Skeletal muscle tissue (tissue), 4 donors: Measurements from ENCODE around the gene AARSD1. TPM values are rescaled to one million over a fixed set of nuclear protein-coding genes. Genes with fewer than 3 reads are reported as not detected.
A peak's percentile ranks its signal among the peaks of the same experiment; 100 is the strongest.
"Not testable (repeated sequence)": the region's sequence is repeated elsewhere in the genome, so short reads cannot be mapped to it uniquely, and the experiment has no call there.

Experiments used
- H3K27ac ChIP-seq: one replicate; pipeline ENCODE4 v1.7.0; 2013; ENCODE audit warnings: mild to moderate bottlenecking, low read depth, low read length, inconsistent platforms
- H3K27me3 ChIP-seq, 3 donors: one replicate each; pipeline ENCODE4 v1.7.0; 2013; ENCODE audit warnings: low read length in 3 of 3; ENCODE audit not compliant: control insufficient read depth in 3 of 3, insufficient read depth in 3 of 3
- H3K36me3 ChIP-seq, 3 donors: one replicate each; pipeline ENCODE4 v1.7.0; 2013; ENCODE audit warnings: low read length in 3 of 3; ENCODE audit not compliant: control insufficient read depth in 3 of 3, insufficient read depth in 3 of 3
- H3K4me1 ChIP-seq, 3 donors: one replicate each; pipeline ENCODE4 v1.7.0; 2013; ENCODE audit warnings: low read length in 3 of 3, mild to moderate bottlenecking in 3 of 3; ENCODE audit not compliant: control insufficient read depth in 3 of 3, insufficient read depth in 3 of 3
- H3K4me3 ChIP-seq, 3 donors: one replicate each; pipeline ENCODE4 v1.7.0; 2013; ENCODE audit warnings: low read length in 3 of 3
- H3K9ac ChIP-seq, 3 donors: one replicate each; pipeline ENCODE4 v1.7.0; 2013; ENCODE audit warnings: low read length in 3 of 3, mild to moderate bottlenecking in 3 of 3, moderate library complexity in 2 of 3, low read depth in 1 of 3
- H3K9me3 ChIP-seq, 3 donors: one replicate each; pipeline ENCODE4 v1.7.0; 2013; ENCODE audit warnings: low read length in 3 of 3; ENCODE audit not compliant: control insufficient read depth in 3 of 3
- total RNA-seq: library from RNA; depleted of rRNA; stranded (reverse); fragments of >200 nt; gene quantifications from one replicate; pipeline ENCODE4 v1.2.3, GENCODE V29; 2014
- donor health status: Osteomylitis.

Gene AARSD1
- total RNA-seq, result 31.8 TPM

DNA sequence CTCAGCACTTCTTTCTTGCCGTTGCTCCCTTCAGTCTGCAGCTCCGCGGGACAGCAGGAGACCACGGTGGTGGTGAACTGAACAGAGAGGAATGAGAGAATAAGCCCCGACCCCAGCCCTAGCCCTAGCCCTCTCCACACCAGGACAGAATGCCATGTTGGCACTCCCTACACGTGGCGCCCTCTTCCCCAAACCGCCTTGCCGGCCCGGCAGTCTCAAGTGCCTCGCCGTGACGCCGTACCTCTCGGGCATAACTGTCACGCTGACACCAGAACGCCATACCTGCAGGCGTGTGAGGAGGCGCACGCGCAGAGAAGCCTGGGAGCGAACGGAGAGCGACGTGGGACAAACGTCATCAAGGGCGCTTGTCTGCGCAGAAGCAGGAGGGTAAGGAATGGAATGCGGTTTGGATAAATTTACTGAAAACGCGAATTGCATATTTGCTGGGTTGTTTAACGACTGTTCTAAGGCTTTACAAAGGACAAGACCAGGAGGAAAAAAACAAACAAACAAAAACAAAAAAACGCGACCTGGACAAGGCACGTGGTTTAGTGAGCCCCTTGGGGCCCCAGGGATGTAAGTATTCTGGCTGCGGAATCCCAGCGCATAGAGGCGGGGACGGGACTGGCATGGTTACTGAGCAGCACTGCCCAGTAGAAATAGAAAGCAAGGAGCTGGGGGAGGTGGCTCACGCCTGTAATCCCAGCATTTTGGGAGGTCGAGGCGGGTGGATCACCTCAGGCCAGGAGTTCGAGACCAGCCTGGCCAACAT lies at the start of gene AARSD1:
Gene AARSD1, minus strand, starts transcription at position 294 of the 772 bp plus-strand sequence. Its CDS starts 14 bp downstream, at position 280.
- H3K4me3 ChIP-seq, result peak within 1 kb of the TSS; percentile 85 to 97 (median 97)
- H3K27me3 ChIP-seq, result no peaks in the 10 kb centered on the region
- no peaks in the 10 kb centered on the region for H3K9me3 ChIP-seq
- peak within 1 kb of the TSS; percentile 82 for H3K27ac ChIP-seq
- H3K36me3 ChIP-seq, result peaks cover 16 to 31% (median 27%) of the 10 kb centered on the region in 3 donors
- peaks cover 6 to 13% (median 7%) of the 10 kb centered on the region in 3 donors for H3K4me1 ChIP-seq
- peak within 1 kb of the TSS; percentile 85 to 97 (median 93) for H3K9ac ChIP-seq

GRCh38 chr17:43013296-43013695 lies 49.0 kb upstream of the AARSD1 start:
- Histone ChIP-seq H3K36me3 (peaks cover 22 to 34% (median 32%) of the 10 kb centered on the region in 3 donors), H3K4me1 (peaks cover 24 to 28% (median 27%) of the 10 kb centered on the region in 3 donors), H3K9ac (no peak overlapping the region), H3K27ac (no peak overlapping the region), H3K4me3 (no peak overlapping the region), H3K9me3 (no peaks in the 10 kb centered on the region), H3K27me3 (no peaks in the 10 kb centered on the region)

- no peak overlapping the region for H3K4me3 ChIP-seq
- peak overlapping the region; percentile 3 for H3K27ac ChIP-seq
- no peaks in the 10 kb centered on the region for H3K9me3 ChIP-seq
- no peaks in the 10 kb centered on the region for H3K27me3 ChIP-seq
- no peak overlapping the region for H3K9ac ChIP-seq
- H3K4me1 ChIP-seq, result peaks cover 24 to 27% (median 26%) of the 10 kb centered on the region in 3 donors
- H3K36me3 ChIP-seq, result peaks cover 16 to 27% (median 26%) of the 10 kb centered on the region in 3 donors
Observed at GRCh38 chr17:43011728-43012472, 47.6 kb upstream of the AARSD1 start.

DNA sequence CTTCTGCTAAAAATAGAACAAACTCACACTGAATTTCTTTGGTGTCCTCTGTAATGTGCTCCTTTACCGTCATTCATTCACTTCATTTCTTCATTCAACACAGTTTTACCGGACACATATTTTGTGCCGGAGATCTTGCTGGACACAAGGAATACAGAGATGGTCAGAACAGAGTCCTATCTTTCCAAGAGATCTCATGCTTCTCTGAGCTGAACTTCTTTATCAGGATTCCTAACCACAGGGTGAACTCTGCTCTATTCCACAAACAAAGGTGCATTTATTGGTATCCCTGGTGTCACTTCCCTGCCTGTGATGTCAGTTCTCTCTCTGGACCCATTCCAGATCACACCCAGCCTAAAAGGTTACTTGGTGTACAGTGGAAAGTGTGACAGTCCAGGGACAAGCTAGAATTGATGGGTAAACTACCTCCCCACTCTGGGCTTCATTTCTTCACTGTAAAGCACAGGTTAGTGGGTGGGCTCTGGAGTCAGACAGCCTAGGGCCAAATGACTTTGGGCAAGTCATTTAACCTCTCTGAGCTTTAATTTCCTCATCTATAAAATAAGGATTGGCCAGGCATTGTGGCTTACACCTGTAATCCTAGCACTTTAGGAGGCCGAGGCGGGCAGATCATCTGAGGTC lies 46.5 kb upstream of the AARSD1 start:
- Histone ChIP-seq H3K27me3 (no peaks in the 10 kb centered on the region), H3K9me3 (no peaks in the 10 kb centered on the region), H3K4me1 (peaks cover 21 to 26% (median 25%) of the 10 kb centered on the region in 3 donors), H3K36me3 (peaks cover 10 to 20% (median 18%) of the 10 kb centered on the region in 3 donors), H3K4me3 (no peak overlapping the region), H3K27ac (no peak overlapping the region), H3K9ac (peak overlapping the region in 1 of 3 donors; percentile 14)

DNA sequence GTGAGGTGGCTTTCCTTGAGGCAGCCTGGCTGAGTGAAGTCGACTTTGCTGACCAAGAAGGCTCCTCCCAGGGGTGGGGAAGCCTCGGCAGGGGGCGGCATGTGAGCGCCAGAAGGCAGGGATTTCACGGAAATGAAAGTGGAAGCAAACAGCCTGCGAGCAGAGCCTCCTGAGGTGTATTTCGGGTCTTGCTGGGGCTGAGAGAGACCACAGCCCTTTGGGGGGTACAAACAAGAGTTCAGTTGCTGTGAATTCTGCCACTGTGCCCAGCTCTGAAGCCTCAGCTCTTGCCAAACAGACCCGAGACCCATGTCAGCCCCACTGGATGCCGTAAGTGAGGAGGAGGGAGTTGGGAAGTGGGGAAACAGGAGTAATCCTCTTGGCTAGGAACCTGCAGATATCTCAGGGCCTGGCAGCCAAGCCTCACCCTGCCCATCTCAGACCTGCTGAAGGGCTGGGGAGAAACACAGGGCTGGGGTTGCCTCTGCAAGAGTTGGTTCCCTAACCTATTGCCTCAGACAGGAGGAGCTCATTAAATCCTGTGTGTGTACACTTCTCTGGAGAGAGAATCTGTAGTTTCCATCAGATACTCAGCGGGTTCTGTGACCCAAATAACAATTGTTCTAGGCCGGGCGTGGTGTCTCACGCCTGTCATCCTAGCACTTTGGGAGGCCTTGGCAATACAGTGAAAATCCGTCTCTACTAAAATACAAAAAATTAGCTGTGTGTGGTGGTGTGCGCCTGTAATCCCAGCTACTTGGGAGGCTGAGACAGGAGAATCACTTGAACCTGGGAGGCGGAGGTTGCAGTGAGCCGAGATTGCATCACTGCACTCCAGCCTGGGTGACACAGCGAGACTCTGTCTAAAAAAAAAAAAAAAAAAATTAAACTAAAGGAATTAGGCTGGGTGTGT lies 42.6 kb upstream of the AARSD1 start, which contains the start of gene IFI35:
Gene IFI35, plus strand, starts transcription at position 146 of the 913 bp plus-strand sequence. Its CDS starts 164 bp downstream, at position 310.
- Histone ChIP-seq H3K27me3 (no peaks in the 10 kb centered on the region), H3K9ac (peak within 1 kb of the TSS; percentile 90 to 96 (median 92)), H3K36me3 (peaks cover 12 to 19% (median 15%) of the 10 kb centered on the region in 3 donors), H3K4me3 (peak within 1 kb of the TSS; percentile 81 to 89 (median 82)), H3K4me1 (peaks cover 7 to 11% (median 10%) of the 10 kb centered on the region in 3 donors), H3K9me3 (no peaks in the 10 kb centered on the region), H3K27ac (peak within 1 kb of the TSS; percentile 89)

- peaks cover 17 to 26% (median 18%) of the 10 kb centered on the region in 3 donors for H3K4me1 ChIP-seq
- no peak overlapping the region for H3K27ac ChIP-seq
- H3K27me3 ChIP-seq, result no peaks in the 10 kb centered on the region
- H3K9me3 ChIP-seq, result no peaks in the 10 kb centered on the region
- H3K9ac ChIP-seq, result no peak overlapping the region
- H3K36me3 ChIP-seq, result peaks cover 31 to 38% (median 32%) of the 10 kb centered on the region in 3 donors
- H3K4me3 ChIP-seq, result no peak overlapping the region
Observed at GRCh38 chr17:43003542-43004172, 39.4 kb upstream of the AARSD1 start.

DNA sequence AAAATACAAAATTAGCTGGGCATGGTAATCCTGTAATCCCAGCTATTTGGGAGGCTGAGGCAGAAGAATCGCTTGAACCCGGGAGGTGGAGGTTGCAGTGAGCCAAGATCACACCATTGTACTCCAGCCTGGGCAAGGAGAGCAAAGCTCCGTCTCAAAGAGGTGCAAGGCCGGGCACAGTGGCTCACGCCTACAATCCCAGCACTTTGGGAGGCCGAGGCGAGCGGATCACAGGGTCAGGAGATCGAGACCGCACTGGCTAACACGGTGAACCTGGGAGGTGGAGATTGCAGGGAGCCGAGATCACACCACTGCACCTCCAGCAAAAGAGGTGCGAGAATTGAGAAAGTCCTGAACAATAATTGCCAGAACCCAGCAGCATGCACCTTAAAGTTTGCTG lies 36.6 kb upstream of the AARSD1 start:
- H3K9ac ChIP-seq, H3K27ac ChIP-seq, H3K27me3 ChIP-seq, H3K4me3 ChIP-seq, H3K9me3 ChIP-seq: not testable (repeated sequence)
- peaks cover 9 to 18% (median 12%) of the 10 kb centered on the region in 3 donors for H3K4me1 ChIP-seq
- H3K36me3 ChIP-seq, result peaks cover 31 to 41% (median 32%) of the 10 kb centered on the region in 3 donors

DNA sequence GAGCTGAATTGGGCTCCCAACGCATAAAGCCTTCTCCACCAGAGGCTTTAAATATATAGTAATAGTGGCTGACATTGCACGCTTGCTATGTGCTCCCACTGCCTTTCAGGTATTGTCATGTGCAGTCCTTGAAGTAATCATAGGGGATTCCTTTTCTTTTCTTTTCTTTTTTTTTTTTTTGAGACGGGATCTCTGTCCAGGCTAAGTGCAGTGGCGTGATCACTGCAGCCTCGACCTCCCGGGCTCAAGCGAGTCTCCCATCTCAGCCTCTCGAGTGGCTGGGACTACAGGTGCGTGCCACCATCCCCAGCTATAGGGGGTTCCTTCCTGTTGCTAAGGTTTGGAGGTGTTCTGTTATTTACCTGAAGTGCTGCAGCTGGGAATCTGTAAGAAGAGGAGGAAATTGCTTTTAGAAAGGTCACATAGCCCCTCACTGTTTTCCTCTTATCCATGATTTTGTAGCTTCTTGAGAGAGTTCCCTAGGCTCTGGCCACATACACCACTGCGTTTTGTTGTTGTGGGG lies 34.8 kb upstream of the AARSD1 start:
- H3K27ac ChIP-seq, result peak overlapping the region; percentile 90
- peak overlapping the region; percentile 97 to 100 (median 98) for H3K9ac ChIP-seq
- H3K4me3 ChIP-seq, result peak overlapping the region; percentile 90 to 98 (median 97)
- H3K36me3 ChIP-seq, result peaks cover 32 to 41% (median 36%) of the 10 kb centered on the region in 3 donors
- H3K4me1 ChIP-seq, result peaks cover 9 to 18% (median 12%) of the 10 kb centered on the region in 3 donors
- H3K9me3 ChIP-seq, result no peaks in the 10 kb centered on the region
- H3K27me3 ChIP-seq, result no peaks in the 10 kb centered on the region
